MCF 10A (cell line): ENCODE measurements around the gene CD300LB. TPM values are rescaled to one million over a fixed set of nuclear protein-coding genes. Genes with fewer than 3 reads are reported as not detected.

ENCODE experiments used
- BruUV-seq: library from RNA; stranded (reverse); fragments of 400-500 nt; replicated peaks from 2 replicates; lab custom pipeline; 2021; lab: Mats Ljungman, UMichigan
- CTCF ChIA-PET: fragments of 300-600 bp; sonication (Branson Sonifier 250); formaldehyde crosslinking; extraction: SDS; loops from one replicate; lab custom pipeline; 2021; ENCODE audit warnings: antibody characterized with exemption, inconsistent platforms; lab: Yijun Ruan, JAX
- POLR2A ChIA-PET: fragments of 300-600, 350-650 bp; sonication (Branson Sonifier 250); formaldehyde crosslinking; extraction: SDS; loops from one replicate; lab custom pipeline; 2020; ENCODE audit warnings: antibody characterized with exemption, inconsistent platforms; lab: Yijun Ruan, JAX
- DNase-seq: peaks from one replicate; pipeline ENCODE4 v3.0.0-alpha.2; 2018; ENCODE audit not compliant: unreplicated experiment
- H3K27ac Mint-ChIP-seq: one replicate; pipeline ENCODE4 v1.8.0; 2022; ENCODE audit warnings: mild to moderate bottlenecking, low read depth, mixed read lengths; ENCODE audit not compliant: unreplicated experiment
- H3K27me3 Mint-ChIP-seq: one replicate; pipeline ENCODE4 v1.8.0; 2022; ENCODE audit warnings: mixed read lengths; ENCODE audit not compliant: insufficient read depth, unreplicated experiment
- H3K36me3 Mint-ChIP-seq: one replicate; pipeline ENCODE4 v1.8.0; 2022; ENCODE audit warnings: mild to moderate bottlenecking, moderate library complexity, mixed read lengths; ENCODE audit not compliant: insufficient read depth, unreplicated experiment
- H3K4me1 Mint-ChIP-seq: one replicate; pipeline ENCODE4 v1.8.0; 2022; ENCODE audit warnings: mixed read lengths; ENCODE audit not compliant: insufficient read depth, unreplicated experiment
- H3K4me3 Mint-ChIP-seq: one replicate; pipeline ENCODE4 v1.8.0; 2022; ENCODE audit warnings: mild to moderate bottlenecking, moderate library complexity, mixed read lengths; ENCODE audit not compliant: unreplicated experiment
- H3K9me3 Mint-ChIP-seq: one replicate; pipeline ENCODE4 v1.8.0; 2022; ENCODE audit warnings: mixed read lengths; ENCODE audit not compliant: unreplicated experiment
- CTCF ChIP-seq: fragments of 200-600 bp; IDR thresholded peaks from one replicate; pipeline ENCODE4 v1.8.0; 2022; ENCODE audit warnings: antibody characterized with exemption, mild to moderate bottlenecking; ENCODE audit not compliant: unreplicated experiment
- intact Hi-C: fragments of 100-400 bp; cut with micrococcal nuclease; formaldehyde crosslinking; loops from 2 replicates; pipeline ENCODE4 v1.14.1; 2022
- total RNA-seq: library from RNA; stranded (reverse); gene quantifications from 2 replicates; pipeline ENCODE4 v1.2.3, GENCODE V29; 2022

CD300LB gene
- total RNA-seq, 1 experiment from 2014 or later, result not detected

- Mint-ChIP-seq H3K27ac (no peak overlapping the region), H3K4me3 (no peak overlapping the region), H3K27me3 (peaks cover 5% of the 10 kb centered on the region), H3K36me3 (no peaks in the 10 kb centered on the region), H3K4me1 (peaks cover 15% of the 10 kb centered on the region), H3K9me3 (no peaks in the 10 kb centered on the region)
- TF ChIP-seq CTCF, result no peak
- POLR2A ChIA-PET, result no interaction called here
- CTCF ChIA-PET, result interaction anchor here (1.0 kb wide), 1 partner anchor 21 kb away, joined by 3 read pairs; no protein-coding TSS in a partner anchor
- DNase-seq, result no peak
- BruUV-seq, result no TSS peak
- intact Hi-C loops, result no loop called here
These were observed 13.9 kb upstream of the CD300LB start for GRCh38 chr17:74544991-74545842.

- ChIA-PET CTCF (interaction anchor here (0.6 kb wide), 1 partner anchor 11 kb away, joined by 3 read pairs; no protein-coding TSS in a partner anchor), POLR2A (no interaction called here)
- no peak for TF ChIP-seq CTCF
- no peaks in the 10 kb centered on the region for H3K9me3 Mint-ChIP-seq
- no peaks in the 10 kb centered on the region for H3K36me3 Mint-ChIP-seq
- no peak for DNase-seq
- H3K27me3 Mint-ChIP-seq, result peaks cover 16% of the 10 kb centered on the region
- peaks cover 15% of the 10 kb centered on the region for H3K4me1 Mint-ChIP-seq
- H3K27ac Mint-ChIP-seq, result no peak overlapping the region
- no TSS peak for BruUV-seq
- no peak overlapping the region for H3K4me3 Mint-ChIP-seq
- intact Hi-C loops, result no loop called here
These were observed 12.9 kb upstream of the CD300LB start for GRCh38 chr17:74543891-74544760.

- H3K4me1 Mint-ChIP-seq, result peaks cover 15% of the 10 kb centered on the region
- DNase-seq, result no peak
- no peak for TF ChIP-seq CTCF
- no peak overlapping the region for H3K27ac Mint-ChIP-seq
- no peak overlapping the region for H3K4me3 Mint-ChIP-seq
- no peaks in the 10 kb centered on the region for H3K36me3 Mint-ChIP-seq
- no TSS peak for BruUV-seq
- H3K27me3 Mint-ChIP-seq, result peaks cover 21% of the 10 kb centered on the region
- intact Hi-C loops, result no loop called here
- CTCF ChIA-PET, result interaction anchor here (0.6 to 0.7 kb wide), 2 partner anchors 10 to 1988 kb away, joined by 3 read pairs; no protein-coding TSS in a partner anchor
- POLR2A ChIA-PET, result no interaction called here
- H3K9me3 Mint-ChIP-seq, result no peaks in the 10 kb centered on the region
These were observed 12.1 kb upstream of the CD300LB start for GRCh38 chr17:74543406-74543805.
